Left ventricle myocardium inferior (tissue), 1 donor: ENCODE data around the gene DPP10. TPM values are rescaled to one million over a fixed set of nuclear protein-coding genes. Genes with fewer than 3 reads are reported as not detected.

ENCODE experiments used
- DNase-seq: peaks from one replicate; pipeline ENCODE4 v3.0.0-alpha.2; 2020
- H3K27ac ChIP-seq: fragments of 200-600 bp; replicated peaks from 2 replicates; pipeline ENCODE4 v1.8.0; 2021
- H3K27me3 ChIP-seq: fragments of 200-600 bp; 2 replicates; pipeline ENCODE4 v1.8.0; 2021; ENCODE audit warnings: low read depth
- H3K36me3 ChIP-seq: fragments of 200-600 bp; 2 replicates; pipeline ENCODE4 v1.8.0; 2021
- H3K4me1 ChIP-seq: fragments of 200-600 bp; 2 replicates; pipeline ENCODE4 v1.8.0; 2021
- H3K4me3 ChIP-seq: fragments of 200-600 bp; 2 replicates; pipeline ENCODE4 v1.8.0; 2021; ENCODE audit warnings: mild to moderate bottlenecking, moderate library complexity
- H3K9me3 ChIP-seq: fragments of 200-600 bp; replicated peaks from 2 replicates; pipeline ENCODE4 v1.8.0; 2021
- CTCF ChIP-seq: fragments of 200-600 bp; IDR thresholded peaks from 2 replicates; pipeline ENCODE4 v1.8.0; 2021; ENCODE audit warnings: antibody characterized with exemption, mild to moderate bottlenecking, borderline replicate concordance
- intact Hi-C: fragments of 100-400 bp; cut with micrococcal nuclease; formaldehyde crosslinking; loops from one replicate; pipeline ENCODE4 v1.11.0; 2022
- total RNA-seq: library from RNA; stranded (reverse); fragmentation: NEBNext Ultra II Directional; extraction: Animal tissue kit (Norgen Biotek cat#: 25700); gene quantifications from one replicate; pipeline ENCODE4 v1.2.1, GENCODE V29; 2021
- donor health status: DM: no; HTN: yes; CAD: no; lungs with severe emphysema.

DPP10 gene
- total RNA-seq, 1 donor from 2014 or later: 0.16 TPM

- Histone ChIP-seq H3K27ac (no peak overlapping the region), H3K9me3 (no peaks in the 10 kb centered on the region), H3K27me3 (no peaks in the 10 kb centered on the region), H3K36me3 (no peaks in the 10 kb centered on the region), H3K4me1 (no peaks in the 10 kb centered on the region), H3K4me3 (no peak overlapping the region)
- intact Hi-C loops: no loop called here
- no peak for DNase-seq
- no peak for TF ChIP-seq CTCF
These were observed 672.7 kb downstream of the DPP10 start for GRCh38 chr2:115115135-115115534.

- TF ChIP-seq CTCF: no peak
- H3K27ac ChIP-seq: no peak overlapping the region
- DNase-seq: no peak
- H3K4me1 ChIP-seq: no peaks in the 10 kb centered on the region
- H3K36me3 ChIP-seq: no peaks in the 10 kb centered on the region
- no peaks in the 10 kb centered on the region for H3K9me3 ChIP-seq
- no peaks in the 10 kb centered on the region for H3K27me3 ChIP-seq
- intact Hi-C loops: no loop called here
- H3K4me3 ChIP-seq: no peak overlapping the region
These were observed 675.9 kb downstream of the DPP10 start for GRCh38 chr2:115118306-115118705.

GRCh38 chr2:115119086-115119485 is 676.6 kb downstream of the DPP10 start:
- intact Hi-C loops: no loop called here
- no peak for TF ChIP-seq CTCF

GRCh38 chr2:115122701-115123100 is 680.3 kb downstream of the DPP10 start:
- TF ChIP-seq CTCF: no peak
- intact Hi-C loops: no loop called here
- no peak overlapping the region for H3K27ac ChIP-seq

More at GRCh38 chr2:115119086-115119485, 676.6 kb downstream of the DPP10 start:
- no peak for DNase-seq
- no peaks in the 10 kb centered on the region for H3K9me3 ChIP-seq
- H3K27me3 ChIP-seq: no peaks in the 10 kb centered on the region
- H3K4me1 ChIP-seq: no peaks in the 10 kb centered on the region
- no peak overlapping the region for H3K27ac ChIP-seq
- no peak overlapping the region for H3K4me3 ChIP-seq
- no peaks in the 10 kb centered on the region for H3K36me3 ChIP-seq

GRCh38 chr2:115124817-115125216 is 682.4 kb downstream of the DPP10 start:
- no peaks in the 10 kb centered on the region for H3K4me1 ChIP-seq
- no peaks in the 10 kb centered on the region for H3K36me3 ChIP-seq
- intact Hi-C loops: no loop called here
- no peak overlapping the region for H3K4me3 ChIP-seq
- no peak for DNase-seq
- H3K27ac ChIP-seq: no peak overlapping the region
- TF ChIP-seq CTCF: no peak
- no peaks in the 10 kb centered on the region for H3K27me3 ChIP-seq
- H3K9me3 ChIP-seq: no peaks in the 10 kb centered on the region

More at GRCh38 chr2:115122701-115123100, 680.3 kb downstream of the DPP10 start:
- no peak overlapping the region for H3K4me3 ChIP-seq
- no peaks in the 10 kb centered on the region for H3K9me3 ChIP-seq
- no peaks in the 10 kb centered on the region for H3K4me1 ChIP-seq
- H3K36me3 ChIP-seq: no peaks in the 10 kb centered on the region
- DNase-seq: no peak
- H3K27me3 ChIP-seq: no peaks in the 10 kb centered on the region

- Histone ChIP-seq H3K4me3 (no peak overlapping the region), H3K36me3 (no peaks in the 10 kb centered on the region), H3K27me3 (no peaks in the 10 kb centered on the region), H3K27ac (no peak overlapping the region), H3K4me1 (no peaks in the 10 kb centered on the region), H3K9me3 (no peaks in the 10 kb centered on the region)
- intact Hi-C loops: no loop called here
- DNase-seq: no peak
- TF ChIP-seq CTCF: no peak
These were observed 687.1 kb downstream of the DPP10 start for GRCh38 chr2:115129536-115129935.
